Renal pelvis (tissue), 4 donors: ENCODE data around the gene SEMA5A. TPM values are rescaled to one million over a fixed set of nuclear protein-coding genes. Genes with fewer than 3 reads are reported as not detected.
"Not testable (repeated sequence)": the region's sequence is repeated elsewhere in the genome, so short reads cannot be mapped to it uniquely, and the experiment has no call there.

Source experiments
- DNase-seq: peaks from one replicate; pipeline ENCODE4 v3.0.0-alpha.2; 2013
- polyA plus RNA-seq, 3 donors: library from polyadenylated mRNA; unstranded; fragments of 120-200 nt; gene quantifications; one replicate each; pipeline ENCODE4 v1.2.1, GENCODE V29; 2013; ENCODE audit not compliant: insufficient read length in 3 of 3

SEMA5A gene
- polyA plus RNA-seq, 3 donors: 32.5 to 44.8 (median 42.8) TPM

- no peak for DNase-seq
Observed at GRCh38 chr5:9440517-9440916, 105.4 kb downstream of the SEMA5A start.

DNA sequence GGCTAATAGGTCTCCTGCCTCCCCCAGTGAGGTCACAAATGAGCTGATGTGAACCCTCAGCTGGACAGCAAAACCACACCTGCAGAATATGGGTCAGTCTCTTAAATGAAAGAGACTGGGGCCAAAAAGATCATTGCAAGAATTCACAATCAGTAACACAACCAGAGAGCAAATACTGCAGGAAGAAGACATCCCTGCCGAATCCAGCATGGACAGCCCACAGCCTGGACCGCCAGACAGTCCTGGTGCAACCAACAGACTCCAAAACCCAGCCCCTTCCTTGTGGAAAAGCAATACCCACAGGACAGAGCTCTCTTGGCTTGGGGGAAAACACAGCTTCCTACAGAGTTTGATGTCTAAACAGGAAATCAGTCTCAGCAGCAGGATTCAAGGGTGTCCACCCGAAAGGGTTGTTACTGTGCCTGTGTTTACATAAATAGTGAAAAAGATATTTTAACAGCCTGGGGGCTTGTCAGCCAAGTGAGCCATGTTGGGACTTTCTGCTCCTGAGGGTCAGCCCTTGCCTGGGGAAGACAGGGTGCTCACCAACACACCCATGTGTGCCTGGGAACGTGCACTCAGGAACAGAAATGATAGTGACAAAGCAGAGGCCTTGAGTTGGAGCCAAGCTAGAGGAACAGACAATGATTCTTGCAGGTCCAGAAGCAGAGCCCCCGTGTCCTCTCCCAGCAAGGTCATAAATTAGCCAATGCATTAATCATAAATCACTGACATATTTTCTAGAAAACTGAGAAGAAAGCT lies 106.2 kb downstream of the SEMA5A start:
- no peak for DNase-seq

- DNase-seq: no peak
Observed at GRCh38 chr5:9438596-9439354, 107.1 kb downstream of the SEMA5A start.

DNA sequence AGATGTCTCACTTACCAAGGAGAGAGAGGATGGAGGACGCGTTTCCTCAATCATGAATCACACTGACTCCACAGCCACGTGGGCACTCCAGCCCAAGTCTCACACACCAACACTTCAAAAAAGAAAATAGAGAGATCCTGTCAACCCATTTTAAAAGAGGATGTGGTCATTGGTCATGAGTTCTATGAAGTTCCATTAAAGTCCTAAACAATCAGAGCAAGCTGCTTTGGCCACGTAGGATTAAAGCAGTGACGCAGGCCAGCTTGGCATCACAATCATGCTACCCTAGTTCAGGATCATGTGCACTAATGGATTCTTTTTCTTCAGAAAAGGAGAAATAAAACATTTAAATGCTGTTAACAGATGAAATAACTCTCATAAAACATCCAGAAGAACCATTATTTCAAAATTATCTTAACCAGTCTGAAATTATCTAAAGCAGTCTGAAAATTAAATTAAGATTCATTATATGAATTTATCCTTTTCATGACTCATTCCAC lies 108.1 kb downstream of the SEMA5A start:
- no peak for DNase-seq

DNA sequence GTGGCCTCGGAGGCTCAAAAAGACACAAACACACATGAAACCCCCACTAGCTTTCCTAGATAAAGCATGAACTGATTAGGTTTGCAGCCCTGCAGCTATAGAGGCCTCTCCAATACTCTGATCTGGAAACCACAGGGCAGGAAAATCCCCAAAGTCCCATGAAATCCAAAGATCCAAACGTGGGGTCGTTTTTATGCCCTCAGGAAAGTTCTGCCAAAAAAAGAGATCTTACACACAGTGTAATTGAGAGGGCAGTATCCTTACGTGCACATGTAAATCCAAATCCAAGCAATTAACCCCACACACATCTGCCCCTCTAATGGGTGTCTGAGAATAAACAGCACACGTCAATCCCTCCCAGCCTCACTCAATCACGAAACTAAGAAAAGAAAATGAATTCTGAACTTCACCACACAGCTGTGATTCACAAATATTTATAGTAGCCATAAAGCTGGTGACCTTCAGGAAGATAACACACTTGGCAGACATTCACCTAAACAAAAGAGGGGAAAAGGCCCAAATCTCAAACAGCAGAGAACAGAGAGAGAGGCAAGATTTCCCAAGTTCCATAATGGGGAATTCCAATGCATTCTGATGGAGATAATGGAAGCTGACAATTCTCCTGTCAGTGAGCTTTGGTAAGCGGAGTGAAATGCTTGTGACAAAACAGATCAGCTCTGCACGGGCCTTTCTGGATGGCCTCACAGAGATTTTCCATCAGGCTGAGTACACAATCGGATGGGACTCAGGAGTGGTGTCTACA lies 114.2 kb downstream of the SEMA5A start:
- DNase-seq: peak; percentile 16

DNA sequence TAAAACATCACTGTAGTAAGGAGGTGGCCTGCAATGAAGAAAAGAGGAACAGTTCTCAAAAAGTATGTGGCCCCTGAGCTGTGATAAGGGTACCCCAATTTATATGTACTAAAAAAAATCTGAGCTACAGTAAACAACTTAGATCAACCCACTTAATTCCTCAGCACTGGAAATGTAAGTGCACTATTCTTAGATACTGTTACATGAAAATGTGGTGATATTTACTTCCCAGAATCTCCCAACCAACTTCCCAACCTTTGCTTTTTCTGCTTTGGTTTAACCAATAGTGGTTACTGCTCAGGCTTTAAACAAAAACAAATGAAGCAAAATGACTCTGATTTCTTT lies 114.8 kb downstream of the SEMA5A start:
- DNase-seq: no peak

GRCh38 chr5:9430306-9430705 lies 115.6 kb downstream of the SEMA5A start:
- no peak for DNase-seq

DNA sequence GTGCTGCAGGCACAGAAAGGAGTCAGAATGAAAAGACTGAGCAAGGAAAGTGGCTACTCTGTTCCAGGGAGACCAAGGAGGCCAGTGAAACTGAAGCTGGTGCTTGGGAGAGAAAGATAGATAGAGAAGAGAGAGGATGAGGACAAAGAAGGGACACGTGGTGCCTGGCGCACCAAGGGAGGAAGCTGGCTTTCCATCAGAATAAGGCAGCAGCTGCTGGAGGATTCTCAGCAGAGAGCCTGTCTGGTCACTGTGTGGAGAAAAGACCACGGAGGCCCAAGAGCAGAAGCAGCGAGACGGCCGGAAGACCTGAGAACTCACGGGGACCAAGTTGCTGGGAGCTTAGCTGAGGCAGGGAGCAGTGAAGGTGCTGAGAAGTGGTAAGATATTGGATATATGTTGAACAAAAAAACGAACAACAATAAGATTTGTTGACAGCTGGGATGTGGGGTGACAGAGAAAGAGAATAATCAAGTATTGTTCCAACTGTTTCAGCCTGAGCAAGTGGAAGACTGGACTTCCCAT lies 116.1 kb downstream of the SEMA5A start:
- no peak for DNase-seq

DNA sequence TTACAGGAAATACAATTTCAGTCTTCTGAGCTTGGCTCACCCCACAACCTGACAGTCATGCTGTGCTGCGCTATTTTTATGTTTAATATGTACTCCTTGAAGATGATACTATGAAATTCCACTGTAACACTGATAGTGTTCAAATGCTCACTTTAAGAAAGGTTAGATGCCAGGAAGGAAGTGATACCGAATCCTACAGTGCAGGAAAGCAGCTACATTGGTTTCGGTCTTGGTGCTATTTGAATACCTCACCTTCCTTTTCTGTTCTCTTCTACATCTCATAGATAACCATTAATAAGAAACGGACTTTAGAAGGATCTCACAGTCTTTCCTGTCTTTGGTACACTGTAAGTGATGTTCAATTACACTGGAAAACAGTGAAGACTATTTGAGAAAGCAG lies 117.6 kb downstream of the SEMA5A start:
- no peak for DNase-seq

- no peak for DNase-seq
Observed at GRCh38 chr5:9425710-9426109, 120.2 kb downstream of the SEMA5A start.

DNA sequence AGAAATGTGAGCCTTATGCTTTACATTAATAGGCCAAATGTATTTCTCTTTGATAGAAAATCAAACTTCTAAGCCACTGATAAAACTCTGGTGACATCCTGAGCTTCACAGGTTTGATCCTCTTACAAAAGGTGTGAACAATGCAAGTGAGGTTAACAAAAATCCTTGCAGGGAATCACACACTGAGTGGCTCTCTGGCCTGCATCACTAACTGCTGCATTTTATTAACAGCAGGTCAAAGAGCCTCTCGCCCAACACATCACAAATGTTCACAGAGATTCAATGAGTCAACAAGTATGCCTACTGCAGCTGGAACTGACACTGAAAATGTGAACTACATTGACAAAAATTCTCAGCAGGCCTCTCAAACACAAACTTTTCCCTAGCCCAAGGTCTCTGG lies 122.3 kb downstream of the SEMA5A start:
- DNase-seq: no peak

- DNase-seq: no peak
Observed at GRCh38 chr5:9421884-9422283, 124.0 kb downstream of the SEMA5A start.

GRCh38 chr5:9419794-9420193 lies 126.1 kb downstream of the SEMA5A start:
- DNase-seq: no peak

- DNase-seq: no peak
Observed at GRCh38 chr5:9415566-9415965, 130.3 kb downstream of the SEMA5A start.

DNA sequence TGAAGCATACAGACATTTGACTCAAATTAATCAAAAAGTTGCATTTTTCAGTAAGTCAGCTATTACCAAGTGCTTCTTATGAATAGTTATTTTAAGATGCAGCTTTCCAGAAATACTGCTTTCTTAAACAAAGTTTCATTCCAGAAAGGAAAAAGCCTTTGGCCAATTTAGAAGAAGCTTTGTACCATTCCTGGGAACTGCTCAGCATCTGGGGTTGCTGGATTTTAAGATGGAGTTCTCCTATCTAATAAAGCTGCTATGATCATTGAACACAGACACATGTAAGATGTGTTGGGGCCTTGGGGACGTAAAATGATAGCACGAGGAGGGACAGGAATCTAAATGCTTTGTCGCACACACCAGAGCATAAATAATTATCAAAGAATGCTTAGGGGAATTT lies 130.8 kb downstream of the SEMA5A start:
- DNase-seq: no peak

DNA sequence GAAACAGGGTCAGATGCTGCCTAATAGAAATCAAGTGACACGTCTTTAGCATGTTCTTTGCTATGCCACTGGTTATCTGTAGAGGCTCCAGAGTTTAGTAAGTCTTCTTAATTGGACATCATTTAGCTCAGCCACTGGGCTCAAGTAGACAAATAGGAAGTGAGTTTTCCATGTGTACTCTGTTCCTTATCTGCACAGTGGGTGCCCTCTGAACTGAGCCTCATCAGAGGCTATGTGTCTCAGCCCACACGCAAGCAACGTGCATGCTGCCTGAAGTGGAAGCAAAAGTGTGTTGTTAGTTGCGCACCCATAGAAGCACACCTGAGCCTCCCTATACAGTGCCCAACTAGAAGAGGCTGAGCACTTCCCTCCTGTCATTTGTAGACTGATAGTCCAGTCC lies 134.7 kb downstream of the SEMA5A start:
- no peak for DNase-seq

GRCh38 chr5:9409413-9409960 lies 136.4 kb downstream of the SEMA5A start:
- DNase-seq: peak; percentile 46

DNA sequence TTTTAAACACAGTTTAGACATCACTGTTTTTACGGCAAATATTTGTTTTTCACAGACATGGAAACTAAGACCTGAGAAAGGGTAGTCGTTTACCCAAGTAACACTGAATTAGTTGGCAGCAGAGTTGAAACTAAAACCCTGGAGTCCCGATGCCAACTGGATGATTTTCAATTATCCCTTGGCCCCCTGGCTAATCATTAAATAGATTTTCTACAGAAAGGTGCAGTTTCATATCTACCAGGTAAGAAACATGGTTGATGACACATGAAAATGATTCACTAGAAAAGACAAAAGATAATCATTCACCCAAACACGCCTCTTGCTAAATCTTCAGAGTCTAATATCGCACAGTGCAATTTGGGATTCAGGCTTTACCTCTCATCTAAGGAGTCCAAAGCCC lies 136.9 kb downstream of the SEMA5A start:
- no peak for DNase-seq

DNA sequence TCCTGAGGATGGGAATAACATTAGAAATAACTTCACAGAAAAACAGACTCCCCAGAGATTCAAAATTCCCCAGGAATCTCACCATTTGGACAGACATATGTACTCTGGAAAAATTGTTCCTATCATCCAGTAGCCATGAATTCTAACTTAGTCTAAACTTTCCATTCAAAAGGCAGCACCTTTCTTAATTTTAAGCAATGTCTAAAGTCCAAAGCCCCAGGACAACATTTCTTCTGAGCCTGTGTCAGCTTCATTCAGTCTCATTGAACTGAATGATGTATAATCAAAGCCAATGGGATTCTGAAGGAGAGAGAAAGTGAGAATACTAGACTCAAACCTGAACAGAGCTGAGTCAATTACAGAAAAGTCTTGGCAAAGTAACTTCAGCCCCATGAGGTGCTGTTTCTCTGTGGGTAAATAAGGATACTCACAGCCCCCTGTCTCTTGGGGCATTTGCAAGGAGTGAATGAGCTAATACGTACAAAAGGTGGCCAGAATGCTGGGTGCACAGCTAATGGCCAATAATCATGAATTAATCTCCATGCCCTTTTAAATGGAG lies 140.6 kb downstream of the SEMA5A start:
- no peak for DNase-seq

GRCh38 chr5:9401786-9402472 lies 143.9 kb downstream of the SEMA5A start:
- no peak for DNase-seq

DNA sequence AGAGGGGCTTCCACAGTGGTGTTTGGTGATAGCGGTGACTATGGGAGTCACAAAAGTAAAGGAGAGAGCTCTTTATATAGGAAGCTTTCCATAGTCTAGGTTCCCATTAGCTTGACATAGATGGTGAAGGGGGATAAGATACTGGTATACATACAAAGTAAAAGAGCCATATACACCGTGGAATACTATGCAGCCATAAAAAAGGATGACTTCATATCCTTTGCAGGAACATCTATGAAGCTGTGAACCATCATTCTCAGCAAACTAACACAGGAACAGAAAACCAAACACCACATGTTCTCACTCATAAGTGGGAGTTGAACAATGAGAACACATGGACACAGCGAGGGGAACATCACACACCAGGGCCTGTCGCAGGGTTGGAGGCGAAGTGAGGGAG lies 146.1 kb downstream of the SEMA5A start:
- DNase-seq: not testable (repeated sequence)
